Measurements from ENCODE around the gene DIPK1C.

- TF ChIP-seq CTCF (conservative IDR thresholded peaks at IDR 0.05 in 1 of 2, IDR thresholded peaks at IDR 0.05 in 1 of 2; ENCODE audit: low read depth in 1 of 2, low read length in 2 of 2), result peak in 1 of 2 donors; percentile 16
- no peak for TF ChIP-seq EZH2 (IDR thresholded peaks at IDR 0.05; ENCODE audit: low read length, missing control alignments)
Measured at GRCh38 chr18:74459889-74460288, 2.8 kb upstream of the DIPK1C start.

All from fibroblast of lung (primary cell).